ENCODE data around the gene IGIP.

IGIP gene

DNA sequence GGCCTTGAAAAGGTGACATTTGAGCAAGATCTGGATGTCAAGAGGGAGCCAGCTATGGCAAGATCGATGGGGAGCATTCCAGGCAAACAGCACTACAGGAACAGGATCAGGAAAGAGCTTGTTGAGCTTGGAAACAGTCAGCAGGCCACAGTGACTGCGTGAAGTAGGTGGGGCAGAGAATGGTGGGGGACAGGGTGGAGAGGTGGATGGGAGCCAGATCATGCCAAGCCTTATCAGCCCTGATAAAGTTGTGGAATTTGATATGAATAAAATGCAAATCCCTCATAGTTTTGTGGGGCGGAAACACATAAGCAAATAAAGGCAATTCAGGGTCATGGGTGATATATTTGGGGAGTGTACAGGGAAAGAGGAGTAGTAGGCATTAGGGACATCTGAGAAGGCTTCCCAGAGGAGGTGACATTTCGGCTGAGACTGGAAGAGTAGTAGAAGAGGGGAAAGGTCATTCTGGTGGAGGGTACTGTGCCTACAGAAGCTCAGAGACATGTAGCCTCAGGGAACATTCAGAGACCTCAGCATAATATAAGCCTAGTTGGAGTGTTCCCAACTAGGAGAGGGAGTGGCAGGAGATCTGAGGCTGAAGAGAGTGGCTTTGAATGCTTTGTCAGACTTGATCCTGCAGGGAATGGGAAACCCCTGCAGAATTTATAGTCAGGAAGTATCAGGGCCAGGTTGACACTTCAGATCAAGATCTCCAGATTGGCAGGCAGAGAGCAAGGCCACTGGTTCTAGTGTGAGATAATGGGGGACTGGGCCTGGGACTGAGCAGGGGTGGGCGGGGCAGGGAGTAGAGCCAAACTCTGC is 39.6 kb downstream of the IGIP start:
- no peak for DNase-seq (ENCODE audit: low read depth in 3 of 3)

DNA sequence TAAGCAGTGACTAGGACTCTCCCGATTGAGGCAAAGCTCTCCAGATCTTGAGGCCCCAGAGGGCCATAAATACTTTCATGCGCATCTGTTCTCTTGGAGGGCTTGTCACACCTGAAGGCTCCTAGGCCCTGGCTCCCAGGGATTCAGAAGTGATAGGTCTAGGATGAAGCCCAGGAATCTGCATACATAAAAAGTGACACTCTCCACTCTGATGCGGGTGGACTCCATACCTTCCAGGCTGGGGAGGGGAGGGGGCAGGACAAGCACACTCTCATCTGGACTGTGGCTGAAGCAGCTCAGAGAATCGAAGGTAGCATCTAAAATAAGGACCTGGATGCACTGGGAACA is 40.2 kb downstream of the IGIP start:
- no peak for DNase-seq (ENCODE audit: low read depth in 3 of 3)

- DNase-seq (ENCODE audit: low read depth in 3 of 3) = no peak
Measured at GRCh38 chr5:140166911-140167310, 41.2 kb downstream of the IGIP start.

- DNase-seq (ENCODE audit: low read depth in 3 of 3) = no peak
Measured at GRCh38 chr5:140168371-140168770, 42.6 kb downstream of the IGIP start.

DNA sequence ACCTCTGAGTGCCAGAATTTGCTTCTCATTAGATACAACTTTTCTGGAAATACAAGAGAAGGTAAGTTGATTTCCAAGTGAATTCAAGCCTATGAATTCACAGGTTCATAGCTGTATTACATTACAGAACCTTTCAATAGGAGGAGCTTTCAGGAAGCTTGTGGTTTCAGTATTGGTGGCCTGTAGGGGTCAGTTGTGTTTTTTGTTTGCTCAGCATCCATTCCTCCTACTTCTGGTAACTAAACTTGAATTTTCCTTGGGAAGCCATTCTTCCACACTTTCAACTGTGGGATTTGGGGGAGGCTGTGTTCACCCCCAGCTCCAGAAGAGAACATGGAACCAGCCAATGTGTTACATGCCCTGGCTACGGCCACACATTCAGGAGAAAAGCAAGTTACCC is 43.7 kb downstream of the IGIP start:
- DNase-seq (ENCODE audit: low read depth in 3 of 3) = no peak

DNA sequence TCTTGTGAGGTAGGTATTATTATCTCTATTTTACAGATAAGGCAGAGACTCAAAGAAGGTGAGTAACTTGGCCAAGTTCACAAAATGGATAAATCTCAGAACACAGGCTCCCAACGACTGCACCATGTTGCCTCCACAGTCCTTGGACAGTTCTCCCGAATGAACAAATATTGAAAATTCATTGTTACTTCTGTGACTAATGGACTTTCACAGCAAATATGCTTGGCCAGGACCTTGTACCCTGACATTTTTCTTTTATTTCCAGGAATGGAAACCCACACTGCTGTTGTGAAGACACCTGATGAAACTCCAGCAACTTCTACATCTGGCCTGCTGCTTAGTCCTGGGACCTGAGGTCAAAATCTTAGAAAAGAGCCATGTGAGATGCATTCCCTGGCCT is 46.7 kb downstream of the IGIP start:
- DNase-seq (ENCODE audit: low read depth in 3 of 3) = no peak

GRCh38 chr5:140174014-140174413 is 48.3 kb downstream of the IGIP start:
- DNase-seq (ENCODE audit: low read depth in 3 of 3) = no peak

DNA sequence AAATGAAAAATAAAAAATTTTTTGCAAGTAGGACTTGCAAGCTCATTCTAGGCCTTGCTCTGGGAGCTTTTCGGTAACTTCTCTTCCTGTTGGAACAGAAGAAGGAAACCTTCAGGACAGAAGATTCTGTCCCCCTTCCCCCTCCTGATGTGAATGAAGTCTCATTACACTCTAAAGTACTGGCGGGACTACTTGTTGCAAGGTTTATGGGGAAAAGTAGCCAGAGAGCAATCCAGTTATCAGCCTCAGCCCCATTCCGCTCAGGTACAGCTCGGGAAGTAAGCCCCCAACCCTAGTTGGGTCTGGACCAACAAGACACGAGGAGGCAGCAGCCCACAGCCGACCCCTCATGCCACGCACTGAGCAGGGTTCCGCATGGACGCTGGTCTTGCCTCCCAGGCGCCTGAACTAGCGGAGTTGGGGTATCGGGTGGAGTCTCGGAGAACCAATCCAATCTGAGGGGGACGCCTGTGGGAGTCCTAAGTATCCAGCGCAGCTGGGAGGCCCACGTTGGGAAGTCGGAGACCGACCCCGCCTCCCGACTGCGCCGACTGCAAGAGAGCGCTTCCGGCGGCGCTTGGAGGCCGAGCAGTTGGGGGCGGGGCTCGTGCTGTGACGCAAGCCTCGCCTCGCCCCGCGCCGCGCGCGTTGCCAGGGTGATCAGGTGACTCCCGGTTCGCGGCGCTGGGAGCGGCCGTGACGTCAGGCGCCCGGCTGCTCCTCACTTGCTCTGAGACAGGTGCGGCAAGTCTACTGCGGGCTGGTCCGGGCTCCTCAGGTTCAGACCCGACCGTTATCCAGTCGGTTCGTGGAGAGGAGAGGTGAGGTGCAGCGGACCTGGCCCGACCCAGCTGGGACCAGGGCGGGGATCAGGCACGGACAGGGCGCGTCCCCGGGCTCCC is 49.0 kb downstream of the IGIP start, which contains the start of gene CYSTM1:
Gene CYSTM1 (plus strand): TSS at position 724 of the 902 bp plus-strand sequence. CDS start 19,278 bp downstream, outside the sequence.
- DNase-seq (ENCODE audit: low read depth in 3 of 3) = peak; percentile 85 to 95 (median 94)

DNA sequence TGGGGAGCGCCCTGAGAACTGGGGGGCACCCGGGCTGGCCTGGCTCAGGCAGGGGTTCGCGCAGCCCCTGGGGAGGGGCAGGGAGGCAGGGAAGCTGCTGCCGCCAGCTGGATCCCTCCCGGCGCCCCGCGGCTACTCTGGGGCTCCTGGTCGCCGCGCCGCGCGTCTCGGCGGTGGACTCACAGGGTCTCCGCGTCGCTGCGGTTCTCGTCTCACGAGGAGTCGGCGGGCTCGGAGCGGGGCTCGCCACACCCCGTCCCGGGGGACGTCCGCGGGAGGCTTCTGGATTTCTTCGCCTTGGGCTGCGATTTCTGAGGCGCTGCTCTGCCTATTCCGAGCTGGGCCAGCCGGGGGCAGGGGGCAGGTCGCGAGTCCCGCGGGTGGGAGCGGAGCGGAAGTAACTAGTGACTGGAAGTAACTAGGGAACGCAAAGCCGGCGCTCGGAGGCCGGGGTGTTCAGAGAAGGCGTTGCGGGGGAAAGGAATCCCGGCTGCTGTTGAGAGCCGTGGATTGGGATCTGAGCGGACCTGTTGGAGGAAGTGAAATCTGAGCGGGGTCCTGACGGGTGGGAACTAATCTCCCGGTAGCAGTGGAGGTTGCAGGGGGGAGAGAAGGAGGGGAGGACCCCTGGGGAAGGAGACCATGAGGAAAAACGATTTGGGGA is 49.8 kb downstream of the IGIP start:
- peak; percentile 24 to 58 (median 36) for DNase-seq (ENCODE audit: low read depth in 3 of 3)

GRCh38 chr5:140176031-140176387 is 50.3 kb downstream of the IGIP start:
- no peak for DNase-seq (ENCODE audit: low read depth in 3 of 3)

- no peak for DNase-seq (ENCODE audit: low read depth in 3 of 3)
Measured at GRCh38 chr5:140178086-140178410, 52.3 kb downstream of the IGIP start.

GRCh38 chr5:140178482-140179116 is 52.9 kb downstream of the IGIP start:
- no peak for DNase-seq (ENCODE audit: low read depth in 3 of 3)

Data from stimulated activated CD4-positive, alpha-beta T cell treated with anti-CD3 and anti-CD28 coated beads, TNF-alpha, amount 100 ng/mL, for 24 hours (primary cell).